Skeletal muscle satellite cell (primary cell): ENCODE data around the gene TP53TG5.

ENCODE experiments used
- H3K27me3 ChIP-seq: 2 replicates; pipeline ENCODE4 v1.7.0; 2013; ENCODE audit warnings: low read length; ENCODE audit not compliant: control insufficient read depth, insufficient read depth
- H3K36me3 ChIP-seq: 2 replicates; pipeline ENCODE4 v1.7.0; 2013; ENCODE audit warnings: mild to moderate bottlenecking, control low read depth, low read length; ENCODE audit not compliant: insufficient read depth
- H3K4me1 ChIP-seq: 2 replicates; pipeline ENCODE4 v1.7.0; 2013; ENCODE audit warnings: low read length; ENCODE audit not compliant: control insufficient read depth, insufficient read depth
- H3K4me2 ChIP-seq: 2 replicates; pipeline ENCODE4 v1.7.0; 2013; ENCODE audit warnings: mild to moderate bottlenecking, low read length
- H3K4me3 ChIP-seq: 2 replicates; pipeline ENCODE4 v1.7.0; 2013; ENCODE audit warnings: low read length
- H3K9ac ChIP-seq: 2 replicates; pipeline ENCODE4 v1.7.0; 2013; ENCODE audit warnings: mild to moderate bottlenecking, low read depth, low read length, moderate library complexity
- H3K9me3 ChIP-seq: replicated peaks from 2 replicates; pipeline ENCODE4 v1.7.0; 2013; ENCODE audit warnings: mild to moderate bottlenecking, control low read depth, low read length

The TP53TG5 gene

GRCh38 chr20:45400346-45401031 is 22.4 kb upstream of the TP53TG5 start:
- peaks cover 2% of the 10 kb centered on the region for H3K4me1 ChIP-seq
- peaks cover 11% of the 10 kb centered on the region for H3K27me3 ChIP-seq
- H3K4me2 ChIP-seq = no peak overlapping the region
- no peaks in the 10 kb centered on the region for H3K36me3 ChIP-seq
- H3K9ac ChIP-seq = no peak overlapping the region
- no peaks in the 10 kb centered on the region for H3K9me3 ChIP-seq
- no peak overlapping the region for H3K4me3 ChIP-seq

- no peaks in the 10 kb centered on the region for H3K27me3 ChIP-seq
- no peak overlapping the region for H3K4me2 ChIP-seq
- H3K36me3 ChIP-seq = no peaks in the 10 kb centered on the region
- H3K4me3 ChIP-seq = no peak overlapping the region
- no peaks in the 10 kb centered on the region for H3K9me3 ChIP-seq
- H3K4me1 ChIP-seq = no peaks in the 10 kb centered on the region
- no peak overlapping the region for H3K9ac ChIP-seq
These were observed 20.9 kb upstream of the TP53TG5 start for GRCh38 chr20:45399018-45399417.

DNA sequence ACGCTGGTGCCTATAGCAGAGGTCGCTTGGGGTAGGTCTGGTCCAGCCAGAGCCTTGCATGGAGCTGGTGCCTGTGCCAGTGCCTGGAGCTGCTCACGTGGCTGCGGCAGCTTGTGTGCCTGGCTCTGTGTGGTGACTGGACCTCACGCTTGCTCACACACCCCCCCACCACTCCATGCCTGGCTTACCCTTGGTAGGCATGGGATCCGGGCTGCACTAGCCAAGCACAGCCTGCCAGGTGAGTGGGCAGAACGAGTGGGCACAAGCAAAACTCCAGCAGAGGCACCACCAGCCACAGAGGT is 16.9 kb upstream of the TP53TG5 start:
- H3K4me3 ChIP-seq = no peak overlapping the region
- H3K27me3 ChIP-seq = no peaks in the 10 kb centered on the region
- no peaks in the 10 kb centered on the region for H3K4me1 ChIP-seq
- no peak overlapping the region for H3K4me2 ChIP-seq
- H3K9ac ChIP-seq = no peak overlapping the region
- H3K36me3 ChIP-seq = no peaks in the 10 kb centered on the region
- no peaks in the 10 kb centered on the region for H3K9me3 ChIP-seq

DNA sequence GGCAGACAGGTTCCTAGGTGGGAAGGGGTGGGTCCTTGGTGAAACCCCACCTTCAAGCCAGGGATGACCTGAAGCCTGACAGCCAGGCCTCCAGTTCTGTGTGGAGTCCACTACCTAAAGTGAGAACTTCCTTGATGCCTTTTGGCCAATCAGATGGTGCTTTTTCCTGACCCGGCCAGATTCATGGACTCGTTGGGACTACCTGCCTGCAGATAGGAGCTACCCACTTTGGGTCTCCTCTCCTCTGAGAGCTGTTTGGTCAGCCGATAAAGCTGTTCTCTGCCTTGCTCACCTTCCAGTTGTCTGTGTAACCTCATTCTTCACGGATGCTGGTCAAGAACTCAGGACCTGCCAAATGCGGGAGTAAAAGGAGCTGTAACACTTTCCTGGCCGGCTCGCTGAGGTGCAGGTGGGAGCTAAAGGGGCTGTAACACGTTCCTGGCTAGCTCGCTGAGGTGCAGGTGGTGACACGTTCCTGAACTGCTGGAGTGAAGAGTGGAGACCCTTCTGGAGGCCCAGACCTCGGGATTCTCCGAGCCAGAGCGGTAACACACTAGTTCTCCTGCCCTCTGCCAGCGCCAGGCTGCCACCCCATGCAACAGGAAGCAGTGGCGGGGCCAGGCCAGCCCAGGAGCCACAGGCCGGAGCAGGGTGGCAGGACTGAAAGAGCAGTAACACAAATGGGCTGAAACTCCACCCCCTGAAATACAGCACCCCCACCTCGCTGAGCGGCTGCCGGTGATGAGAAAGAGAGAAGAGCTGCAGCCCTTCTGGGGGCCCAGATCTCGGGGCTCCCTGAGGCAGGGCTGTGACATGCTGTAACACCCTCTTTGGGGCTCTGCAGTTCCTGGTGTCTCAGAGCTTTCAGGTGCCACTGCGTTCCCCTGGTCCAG is 16.3 kb upstream of the TP53TG5 start:
- Histone ChIP-seq H3K36me3 (no peaks in the 10 kb centered on the region), H3K9me3 (no peaks in the 10 kb centered on the region), H3K9ac (no peak overlapping the region), H3K4me3 (no peak overlapping the region), H3K4me1 (no peaks in the 10 kb centered on the region), H3K27me3 (no peaks in the 10 kb centered on the region), H3K4me2 (no peak overlapping the region)

DNA sequence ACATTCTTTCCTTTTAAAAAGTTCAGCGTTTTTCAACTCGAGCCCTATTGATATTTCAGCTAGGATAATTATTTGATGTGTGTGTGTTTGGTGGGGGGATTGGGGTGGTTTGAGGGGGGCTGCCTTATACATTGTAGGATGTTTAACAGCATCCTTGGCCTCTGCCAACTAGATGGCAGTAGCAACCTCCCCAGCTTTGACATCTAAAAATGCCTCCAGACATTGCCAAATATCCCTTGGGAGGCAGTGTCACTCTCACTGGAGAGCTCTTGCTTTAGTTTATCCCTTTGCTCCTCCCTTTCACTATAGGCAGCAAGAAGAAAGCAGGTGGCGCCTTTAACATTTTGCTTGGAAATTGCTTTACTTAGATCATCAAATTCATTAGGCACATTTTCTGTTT is 14.6 kb upstream of the TP53TG5 start:
- H3K4me1 ChIP-seq = no peaks in the 10 kb centered on the region
- no peak overlapping the region for H3K4me2 ChIP-seq
- no peaks in the 10 kb centered on the region for H3K9me3 ChIP-seq
- H3K4me3 ChIP-seq = no peak overlapping the region
- H3K27me3 ChIP-seq = no peaks in the 10 kb centered on the region
- no peaks in the 10 kb centered on the region for H3K36me3 ChIP-seq
- H3K9ac ChIP-seq = no peak overlapping the region

DNA sequence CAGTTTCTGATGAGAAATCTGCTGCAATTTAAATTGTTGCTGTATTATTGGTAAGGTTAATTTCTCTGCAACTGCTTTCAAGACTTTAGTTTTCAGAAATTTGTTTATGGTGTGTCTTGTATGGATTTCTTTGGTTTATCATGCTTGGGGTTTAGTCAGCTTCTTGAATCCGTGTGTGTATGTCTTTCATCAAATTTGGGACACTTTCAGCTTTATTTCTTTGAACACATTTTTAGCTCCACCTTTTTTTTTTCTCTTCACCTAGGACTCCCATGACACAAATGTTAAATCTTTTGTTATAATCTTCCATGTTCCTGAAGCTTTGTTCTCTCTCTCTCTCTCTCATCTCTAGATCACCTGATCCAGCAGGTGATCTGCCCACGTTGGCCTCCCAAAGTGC is 13.4 kb upstream of the TP53TG5 start:
- Histone ChIP-seq H3K27me3 (no peaks in the 10 kb centered on the region), H3K4me2 (no peak overlapping the region), H3K4me3 (no peak overlapping the region), H3K4me1 (no peaks in the 10 kb centered on the region), H3K9ac (no peak overlapping the region), H3K9me3 (no peaks in the 10 kb centered on the region), H3K36me3 (no peaks in the 10 kb centered on the region)

DNA sequence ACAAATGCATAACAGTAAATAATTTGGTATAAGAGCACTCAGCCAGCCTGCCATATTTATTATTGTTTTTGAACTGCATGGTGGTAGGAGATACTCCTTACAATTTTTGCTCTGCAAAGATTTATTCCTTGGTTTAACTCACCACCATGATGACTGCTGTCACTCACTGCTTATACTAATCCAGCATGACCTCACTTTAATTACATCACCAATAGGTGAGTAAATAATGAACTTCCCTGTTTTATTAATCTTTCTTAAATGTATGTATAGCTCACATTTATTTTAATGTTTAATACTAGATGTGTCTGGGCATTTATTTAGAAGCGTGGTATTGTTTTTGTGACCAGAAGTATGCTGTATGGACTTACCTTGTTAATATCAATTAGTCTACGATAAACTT is 12.8 kb upstream of the TP53TG5 start:
- Histone ChIP-seq H3K9ac (no peak overlapping the region), H3K36me3 (no peaks in the 10 kb centered on the region), H3K27me3 (no peaks in the 10 kb centered on the region), H3K4me1 (no peaks in the 10 kb centered on the region), H3K4me2 (no peak overlapping the region), H3K9me3 (no peaks in the 10 kb centered on the region), H3K4me3 (no peak overlapping the region)

DNA sequence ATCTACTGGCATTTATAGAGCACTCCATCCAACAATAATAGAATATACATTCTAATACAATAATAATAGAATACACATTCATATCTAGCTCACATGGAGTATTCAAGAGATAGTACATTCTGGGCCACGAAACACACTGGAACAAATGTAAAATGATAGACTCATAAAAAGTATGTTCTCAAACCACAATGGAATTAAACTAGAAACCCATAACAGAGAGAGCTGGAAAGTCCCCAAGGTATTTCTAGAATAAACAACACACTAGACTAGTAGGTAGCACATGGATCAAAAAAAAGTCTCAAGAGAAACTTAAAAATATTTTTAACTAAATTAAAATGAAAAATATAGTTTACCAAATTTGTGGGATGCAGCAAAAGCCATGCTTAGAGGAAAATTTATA is 9.1 kb upstream of the TP53TG5 start:
- H3K4me3 ChIP-seq = no peak overlapping the region
- H3K36me3 ChIP-seq = no peaks in the 10 kb centered on the region
- H3K27me3 ChIP-seq = no peaks in the 10 kb centered on the region
- H3K4me2 ChIP-seq = no peak overlapping the region
- H3K9me3 ChIP-seq = no peaks in the 10 kb centered on the region
- H3K4me1 ChIP-seq = peaks cover 2% of the 10 kb centered on the region
- H3K9ac ChIP-seq = no peak overlapping the region

GRCh38 chr20:45377269-45377668 is 856 bp downstream of the TP53TG5 start:
- Histone ChIP-seq H3K9me3 (no peaks in the 10 kb centered on the region), H3K27me3 (no peaks in the 10 kb centered on the region), H3K4me2 (no peak overlapping the region)

DNA sequence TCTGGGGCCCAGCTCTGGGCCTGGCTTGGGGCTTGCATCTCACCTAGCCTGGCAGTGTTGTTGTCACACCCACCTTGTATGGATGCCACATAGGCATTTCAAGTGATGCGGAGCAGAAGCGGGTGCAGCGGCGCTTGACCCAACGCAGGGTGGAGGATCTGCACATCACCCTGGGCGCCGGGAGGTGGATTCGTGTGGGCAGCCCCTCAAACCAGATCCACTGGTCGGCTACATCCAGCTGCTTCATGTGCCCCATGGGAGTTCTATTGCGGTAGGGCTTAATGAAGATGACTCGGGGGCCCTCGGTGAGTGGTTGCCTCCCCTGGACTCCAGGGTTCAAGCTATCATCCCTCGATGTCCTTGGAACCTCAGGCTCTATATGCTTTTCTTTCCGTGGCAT is 3.2 kb downstream of the TP53TG5 start:
- Histone ChIP-seq H3K27me3 (no peaks in the 10 kb centered on the region), H3K4me3 (no peak overlapping the region), H3K9me3 (no peaks in the 10 kb centered on the region), H3K9ac (no peak overlapping the region), H3K4me2 (no peak overlapping the region), H3K4me1 (peaks cover 7% of the 10 kb centered on the region), H3K36me3 (no peaks in the 10 kb centered on the region)

More at GRCh38 chr20:45377269-45377668, 856 bp downstream of the TP53TG5 start:
- Histone ChIP-seq H3K4me3 (no peak overlapping the region), H3K9ac (no peak overlapping the region), H3K36me3 (no peaks in the 10 kb centered on the region), H3K4me1 (peaks cover 7% of the 10 kb centered on the region)

DNA sequence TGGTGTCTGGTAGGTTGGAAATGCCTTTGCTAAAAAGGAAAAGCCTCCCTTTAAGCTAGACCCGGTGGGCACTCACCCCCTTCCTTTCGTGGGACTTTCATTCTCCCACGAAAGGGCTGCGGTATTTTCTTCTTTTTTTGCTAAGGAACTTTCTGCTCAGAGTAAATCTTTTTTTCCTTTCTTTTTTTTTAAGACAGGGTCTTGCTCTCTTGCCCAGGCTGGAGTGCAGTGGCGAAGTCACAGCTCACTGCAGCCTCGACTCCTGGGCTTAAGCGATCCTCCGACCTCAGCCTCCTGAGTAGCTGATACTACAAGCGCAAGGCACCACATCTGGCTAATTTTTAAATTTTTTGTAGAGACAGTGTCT is 4.0 kb downstream of the TP53TG5 start:
- H3K27me3 ChIP-seq = no peaks in the 10 kb centered on the region
- peak overlapping the region; percentile 83 for H3K4me2 ChIP-seq
- H3K9me3 ChIP-seq = no peaks in the 10 kb centered on the region
- no peak overlapping the region for H3K4me3 ChIP-seq
- no peaks in the 10 kb centered on the region for H3K36me3 ChIP-seq
- H3K9ac ChIP-seq = no peak overlapping the region
- H3K4me1 ChIP-seq = peaks cover 7% of the 10 kb centered on the region
